Suprapubic skin (tissue), 4 donors: ENCODE measurements around the gene MYO10. TPM values are rescaled to one million over a fixed set of nuclear protein-coding genes. Genes with fewer than 3 reads are reported as not detected.
"Not testable (repeated sequence)": the region's sequence is repeated elsewhere in the genome, so short reads cannot be mapped to it uniquely, and the experiment has no call there.

Source experiments
- DNase-seq, 2 donors: peaks; one replicate each; pipeline ENCODE4 v3.0.0-alpha.2; 2019; ENCODE audit warnings: low spot score in 2 of 2
- H3K27ac ChIP-seq: fragments of 200-600 bp; sonication (generic); one replicate; pipeline ENCODE4 v1.5.1; 2019
- H3K27me3 ChIP-seq: fragments of 200-600 bp; sonication (generic); one replicate; pipeline ENCODE4 v1.5.1; 2019
- H3K36me3 ChIP-seq: fragments of 200-600 bp; sonication (generic); one replicate; pipeline ENCODE4 v1.5.1; 2019
- H3K4me1 ChIP-seq: fragments of 200-600 bp; sonication (generic); one replicate; pipeline ENCODE4 v1.5.1; 2019
- H3K4me3 ChIP-seq: fragments of 200-600 bp; sonication (generic); one replicate; pipeline ENCODE4 v1.5.1; 2019; ENCODE audit warnings: mild to moderate bottlenecking
- H3K9me3 ChIP-seq: fragments of 200-600 bp; sonication (generic); one replicate; pipeline ENCODE4 v1.5.1; 2019
- EP300 ChIP-seq: sonication (generic); formaldehyde crosslinking; IDR thresholded peaks from one replicate; pipeline ENCODE4 v1.6.1; 2017; ENCODE audit warnings: antibody characterized with exemption
- POLR2A ChIP-seq, 2 donors: fragments of 450-650 bp; IDR thresholded peaks; one replicate each; pipeline ENCODE4 v1.6.1; 2017; ENCODE audit warnings: antibody characterized with exemption in 2 of 2, mild to moderate bottlenecking in 2 of 2, moderate library complexity in 2 of 2
- POLR2AphosphoS5 ChIP-seq, 3 donors: sonication (generic); formaldehyde crosslinking; IDR thresholded peaks; one replicate each; pipeline ENCODE4 v1.6.1; 2017; ENCODE audit warnings: antibody characterized with exemption in 3 of 3
- whole genome bisulfite sequencing: methylation state at CpG from one replicate; pipeline ENCODE4 v1.1.5; 2018; 5-methylcytosine and 5-hydroxymethylcytosine counted together
- total RNA-seq, 4 donors: library from RNA; depleted of rRNA; stranded (reverse); fragments of >200 nt; gene quantifications; one replicate each; pipeline ENCODE4 v1.1.0, GENCODE V29; 2016
- TF ChIP-seq, protein P1 (sequence below), 2 donors: fragments of 200-600 bp in 1 of 2; fragments of 450-650 bp in 1 of 2; sonication (generic) in 1 of 2; IDR thresholded peaks; one replicate each; pipeline ENCODE4 v1.5.1; 2016 to 2019; ENCODE audit warnings: antibody characterized with exemption in 2 of 2, mild to moderate bottlenecking in 1 of 2, moderate library complexity in 1 of 2

MYO10 gene
- total RNA-seq, 4 donors from 2014 or later: 37.7 to 109 (median 64.6) TPM

DNA sequence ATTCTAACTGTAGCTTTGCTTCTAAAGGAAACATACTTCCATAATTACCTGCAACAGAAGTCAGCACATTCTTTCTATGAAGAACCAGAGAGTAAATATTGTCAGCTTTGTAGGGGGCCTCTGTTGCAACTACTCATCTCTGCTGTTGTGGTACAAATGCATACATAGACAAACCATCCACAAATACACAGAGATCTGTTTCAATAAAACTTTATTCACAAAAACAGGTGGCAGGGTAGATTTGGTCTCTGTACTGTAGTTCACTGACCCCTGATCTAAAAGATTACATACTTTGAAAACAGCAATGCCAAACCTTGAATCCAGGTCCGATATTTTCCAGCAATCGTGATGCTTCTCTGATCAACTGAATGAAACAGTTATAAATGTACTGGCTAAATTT lies 274.4 kb downstream of the MYO10 start:
- H3K9me3 ChIP-seq: no peaks in the 10 kb centered on the region
- TF ChIP-seq EP300 (no peak), POLR2A (IDR thresholded peaks at IDR 0.05) (no peak), POLR2AphosphoS5 (IDR thresholded peaks at IDR 0.05) (no peak)
- TF ChIP-seq, protein P1, sequence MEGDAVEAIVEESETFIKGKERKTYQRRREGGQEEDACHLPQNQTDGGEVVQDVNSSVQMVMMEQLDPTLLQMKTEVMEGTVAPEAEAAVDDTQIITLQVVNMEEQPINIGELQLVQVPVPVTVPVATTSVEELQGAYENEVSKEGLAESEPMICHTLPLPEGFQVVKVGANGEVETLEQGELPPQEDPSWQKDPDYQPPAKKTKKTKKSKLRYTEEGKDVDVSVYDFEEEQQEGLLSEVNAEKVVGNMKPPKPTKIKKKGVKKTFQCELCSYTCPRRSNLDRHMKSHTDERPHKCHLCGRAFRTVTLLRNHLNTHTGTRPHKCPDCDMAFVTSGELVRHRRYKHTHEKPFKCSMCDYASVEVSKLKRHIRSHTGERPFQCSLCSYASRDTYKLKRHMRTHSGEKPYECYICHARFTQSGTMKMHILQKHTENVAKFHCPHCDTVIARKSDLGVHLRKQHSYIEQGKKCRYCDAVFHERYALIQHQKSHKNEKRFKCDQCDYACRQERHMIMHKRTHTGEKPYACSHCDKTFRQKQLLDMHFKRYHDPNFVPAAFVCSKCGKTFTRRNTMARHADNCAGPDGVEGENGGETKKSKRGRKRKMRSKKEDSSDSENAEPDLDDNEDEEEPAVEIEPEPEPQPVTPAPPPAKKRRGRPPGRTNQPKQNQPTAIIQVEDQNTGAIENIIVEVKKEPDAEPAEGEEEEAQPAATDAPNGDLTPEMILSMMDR (IDR thresholded peaks at IDR 0.05): no peak

DNA sequence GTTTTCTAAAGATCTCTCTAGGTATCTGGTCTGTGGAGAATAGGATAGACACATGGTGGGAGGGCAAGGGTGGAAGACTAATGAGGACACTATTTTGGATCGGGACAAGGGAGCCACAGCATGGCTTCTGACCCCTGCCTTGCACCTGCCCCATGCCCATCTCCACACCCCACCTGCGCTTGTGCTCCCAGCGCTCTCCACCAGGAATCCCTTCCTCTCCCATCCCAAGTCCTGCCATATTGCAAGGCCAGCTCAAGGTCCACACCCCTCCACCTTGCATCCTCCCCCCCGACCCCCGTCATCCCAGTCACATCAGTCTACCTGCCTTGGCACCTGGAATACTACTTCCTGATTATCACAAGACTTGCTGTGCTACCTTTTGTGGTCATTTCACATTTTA lies 275.1 kb downstream of the MYO10 start:
- Histone ChIP-seq H3K27ac (no peak overlapping the region), H3K4me1 (peaks cover 6% of the 10 kb centered on the region), H3K4me3 (no peak overlapping the region), H3K36me3 (peaks cover 7% of the 10 kb centered on the region), H3K9me3 (no peaks in the 10 kb centered on the region), H3K27me3 (no peaks in the 10 kb centered on the region)
- 93% methylated on average over 5 of the region's 5 CpGs for WGBS
- TF ChIP-seq POLR2AphosphoS5 (IDR thresholded peaks at IDR 0.05) (no peak), EP300 (no peak), POLR2A (IDR thresholded peaks at IDR 0.05) (no peak)
- TF ChIP-seq, protein P1 (IDR thresholded peaks at IDR 0.05): no peak
- DNase-seq: no peak

More for the DNA sequence above, 274.4 kb downstream of the MYO10 start:
- peaks cover 9% of the 10 kb centered on the region for H3K36me3 ChIP-seq
- H3K27me3 ChIP-seq: no peaks in the 10 kb centered on the region
- H3K4me3 ChIP-seq: no peak overlapping the region
- 94% methylated on average over 2 of the region's 2 CpGs for WGBS
- no peak for DNase-seq
- H3K27ac ChIP-seq: no peak overlapping the region
- peaks cover 6% of the 10 kb centered on the region for H3K4me1 ChIP-seq

DNA sequence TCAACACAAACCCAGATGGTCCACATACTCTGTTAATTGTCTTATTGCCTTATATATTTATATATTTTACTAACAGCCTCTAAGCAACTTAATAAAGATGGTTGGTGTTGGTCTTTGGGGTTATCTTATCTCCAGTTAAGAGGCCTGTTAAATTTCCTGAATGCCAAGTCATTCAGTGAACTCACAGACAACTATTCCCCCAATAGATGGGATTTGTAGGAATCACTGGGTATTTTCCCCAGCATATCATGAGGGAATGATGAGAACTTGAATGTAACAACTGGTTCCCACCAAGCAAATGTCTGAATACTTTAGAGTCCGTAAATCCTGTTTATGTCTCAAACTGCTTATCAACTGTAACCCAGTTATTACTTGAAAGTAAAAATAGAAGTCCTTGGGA lies 276.6 kb downstream of the MYO10 start:
- Histone ChIP-seq H3K4me3 (no peak overlapping the region), H3K9me3 (no peaks in the 10 kb centered on the region), H3K36me3 (peaks cover 3% of the 10 kb centered on the region), H3K4me1 (peaks cover 6% of the 10 kb centered on the region), H3K27ac (no peak overlapping the region), H3K27me3 (no peaks in the 10 kb centered on the region)
- DNase-seq: no peak
- no peak for TF ChIP-seq EP300
- no peak for TF ChIP-seq POLR2A (IDR thresholded peaks at IDR 0.05)
- no peak for TF ChIP-seq POLR2AphosphoS5 (IDR thresholded peaks at IDR 0.05)
- TF ChIP-seq, protein P1 (IDR thresholded peaks at IDR 0.05): no peak
- WGBS: 94% methylated on average over 1 of the region's 1 CpG

DNA sequence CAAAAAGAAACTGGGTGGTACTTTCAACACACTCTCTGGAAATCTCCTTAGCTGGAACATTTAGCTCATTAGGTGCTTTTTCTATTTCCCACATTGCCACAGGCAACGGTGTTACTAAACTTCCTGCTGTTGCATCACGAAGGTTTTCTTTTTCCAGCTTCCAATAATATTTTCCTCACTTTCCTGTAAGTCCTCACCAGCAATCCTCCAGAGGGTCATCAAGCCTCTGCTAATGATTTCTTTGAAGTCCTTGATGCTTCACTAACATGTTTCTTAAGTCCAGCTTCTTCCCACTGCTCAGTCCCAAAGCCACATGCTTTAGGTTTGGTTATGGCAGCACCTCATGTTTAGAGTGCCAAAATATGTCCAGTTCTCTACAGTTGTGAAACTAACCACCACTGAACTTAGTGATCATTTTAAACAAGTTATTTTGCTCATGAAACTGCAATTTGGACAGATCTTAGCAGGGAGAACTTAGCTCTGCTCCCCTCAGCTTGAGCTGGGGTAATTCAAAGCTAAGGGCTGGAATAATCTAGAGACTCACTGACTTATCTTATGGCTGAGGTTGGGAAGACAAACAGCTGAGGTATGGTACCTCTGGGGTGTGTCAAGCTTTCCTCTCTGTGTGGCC lies 279.4 kb downstream of the MYO10 start:
- 17% methylated on average over 2 of the region's 2 CpGs for WGBS
- TF ChIP-seq POLR2AphosphoS5 (IDR thresholded peaks at IDR 0.05) (peak; percentile 7 to 75 (median 25)), POLR2A (IDR thresholded peaks at IDR 0.05) (peak in 1 of 2 donors; percentile 1)
- TF ChIP-seq, protein P1 (IDR thresholded peaks at IDR 0.05): no peak

DNA sequence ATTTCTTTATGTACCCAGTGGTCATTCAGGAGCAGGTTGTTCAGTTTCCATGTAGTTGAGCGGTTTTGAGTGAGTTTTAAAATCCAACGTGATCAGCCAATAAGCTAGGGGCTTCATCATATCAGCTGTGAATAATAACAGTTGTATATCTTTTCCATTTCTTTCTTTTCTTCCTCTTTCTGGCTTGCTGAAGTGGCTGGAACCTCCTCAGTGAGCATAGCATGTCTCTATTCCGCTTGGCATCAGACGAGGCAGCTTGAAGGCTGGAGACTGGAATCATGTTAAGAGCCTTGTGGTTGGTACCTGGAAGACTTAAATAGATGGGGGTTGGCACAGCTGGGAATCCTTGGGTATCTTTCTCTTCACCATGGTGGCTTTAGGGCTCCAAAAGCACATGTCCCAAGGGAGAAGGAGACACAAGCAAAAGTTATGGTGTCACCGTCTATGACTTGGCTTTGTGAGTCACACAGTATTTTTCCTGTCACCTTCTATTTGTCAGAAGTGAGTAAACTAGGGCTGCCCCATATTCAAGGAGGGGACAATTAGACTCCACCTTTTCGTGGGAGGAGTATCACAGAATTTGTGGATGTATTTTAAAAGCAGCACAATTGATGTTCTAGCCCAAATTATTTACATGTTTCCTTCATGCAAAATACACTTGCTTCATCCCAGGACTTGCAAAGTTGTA lies 281.3 kb downstream of the MYO10 start:
- Histone ChIP-seq H3K27ac (no peak overlapping the region), H3K27me3 (no peaks in the 10 kb centered on the region), H3K4me3 (no peak overlapping the region), H3K36me3 (no peaks in the 10 kb centered on the region), H3K4me1 (peaks cover 6% of the 10 kb centered on the region), H3K9me3 (no peaks in the 10 kb centered on the region)
- TF ChIP-seq EP300 (no peak), POLR2AphosphoS5 (IDR thresholded peaks at IDR 0.05) (no peak), POLR2A (IDR thresholded peaks at IDR 0.05) (no peak)
- TF ChIP-seq, protein P1 (IDR thresholded peaks at IDR 0.05): no peak
- 47% methylated on average over 6 of the region's 6 CpGs for WGBS
- no peak for DNase-seq

More for the DNA sequence above, 279.4 kb downstream of the MYO10 start:
- no peak for DNase-seq
- no peaks in the 10 kb centered on the region for H3K36me3 ChIP-seq
- H3K27ac ChIP-seq: peak overlapping the region; percentile 50
- H3K4me3 ChIP-seq: no peak overlapping the region
- no peaks in the 10 kb centered on the region for H3K27me3 ChIP-seq
- H3K9me3 ChIP-seq: no peaks in the 10 kb centered on the region
- H3K4me1 ChIP-seq: peaks cover 6% of the 10 kb centered on the region

DNA sequence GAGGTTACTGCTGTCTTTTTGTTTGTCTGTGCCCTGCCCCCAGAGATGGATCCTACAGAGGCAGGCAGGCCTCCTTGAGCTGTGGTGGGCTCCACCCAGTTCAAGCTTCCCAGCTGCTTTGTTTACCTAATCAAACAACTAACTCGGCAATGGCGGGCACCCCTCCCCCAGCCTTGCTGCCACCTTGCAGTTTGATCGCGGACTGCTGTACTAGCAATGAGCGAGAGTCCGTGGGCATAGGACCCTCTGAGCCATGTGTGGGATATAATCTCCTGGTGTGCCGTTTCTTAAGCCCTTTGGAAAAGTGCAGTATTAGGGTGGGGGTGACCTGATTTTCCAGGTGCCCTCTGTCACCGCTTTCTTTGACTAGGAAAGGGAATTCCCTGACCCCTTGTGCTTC lies 287.3 kb downstream of the MYO10 start:
- no CpG with 5 or more reads among the region's 8 CpGs for WGBS
- H3K36me3 ChIP-seq, H3K27ac ChIP-seq, DNase-seq, H3K4me1 ChIP-seq, H3K4me3 ChIP-seq, H3K9me3 ChIP-seq, H3K27me3 ChIP-seq: not testable (repeated sequence)
